HepG2 (cell line): Measurements from ENCODE around the gene KCNIP3. TPM values are rescaled to one million over a fixed set of nuclear protein-coding genes. Genes with fewer than 3 reads are reported as not detected.

ENCODE experiments used
- ATAC-seq: fragments of 200-7000 bp; cut with Tn5 transposase; 3 replicates; pipeline ENCODE4 v1.9.1; 2020; ENCODE audit warnings: mild to moderate bottlenecking, moderate library complexity
- BruUV-seq: library from RNA; stranded (reverse); fragments of 400-500 nt; replicated peaks from 2 replicates; lab custom pipeline; 2021; lab: Mats Ljungman, UMichigan
- CTCF ChIA-PET: fragments of 300-600 bp; formaldehyde crosslinking; extraction: SDS; loops from one replicate; lab custom pipeline; 2021; ENCODE audit warnings: low total read pairs, inconsistent platforms, low intra/inter-chr PET ratio; lab: Yijun Ruan, JAX
- POLR2A ChIA-PET: fragments of 350-600 bp; sonication (Branson Sonifier 250); formaldehyde crosslinking; loops from one replicate; lab custom pipeline; 2020; ENCODE audit warnings: antibody characterized with exemption, inconsistent platforms; lab: Yijun Ruan, JAX
- DNase-seq: peaks from one replicate; pipeline ENCODE4 v3.0.0-alpha.2; 2015; ENCODE audit warnings: low spot score
- FAIRE-seq: peaks from 3 replicates; lab custom pipeline; 2011; peaks lifted over from hg19 to GRCh38; lab: Jason Lieb, UNC
- H2AFZ ChIP-seq: one replicate; pipeline ENCODE4 v1.6.1; 2011; ENCODE audit warnings: low read length, inconsistent platforms
- H3K27ac ChIP-seq: fragments of 300-600 bp; 3 replicates; pipeline ENCODE4 v1.8.0; 2011; ENCODE audit warnings: mixed run types, mild to moderate bottlenecking, mixed read lengths, low read length, inconsistent platforms; ENCODE audit not compliant: insufficient read depth; ENCODE audit errors: extremely low read length
- H3K27me3 ChIP-seq, 2 experiments: fragments of 200-600 bp in 1 of 2; 2 replicates in 1 of 2; 3 replicates in 1 of 2; pipeline versions ENCODE4 v1.6.0 to v1.8.0; 2011; ENCODE audit warnings: low read length in 2 of 2, mild to moderate bottlenecking in 2 of 2, moderate library complexity in 2 of 2, inconsistent platforms in 1 of 2; ENCODE audit not compliant: insufficient read depth in 2 of 2, control insufficient read depth in 1 of 2
- H3K36me3 ChIP-seq, 2 experiments: fragments of 200-600 bp in 1 of 2; replicated peaks in 1 of 2; 2 replicates in 1 of 2; 3 replicates in 1 of 2; pipeline versions ENCODE4 v1.5.1 to v1.8.0; 2011; ENCODE audit warnings: low read length in 2 of 2, inconsistent platforms in 1 of 2; ENCODE audit not compliant: insufficient read depth in 2 of 2, control insufficient read depth in 1 of 2
- H3K4me1 ChIP-seq: 2 replicates; pipeline ENCODE4 v1.5.1; 2012; ENCODE audit warnings: low read length, inconsistent platforms; ENCODE audit not compliant: insufficient read depth
- H3K4me2 ChIP-seq: 2 replicates; pipeline ENCODE4 v1.6.0; 2011; ENCODE audit warnings: low read depth, low read length, inconsistent platforms
- H3K4me3 ChIP-seq, 3 experiments: fragments of 200-600 bp in 1 of 3; sonication (generic), shearing (Covaris generic) in 1 of 3; replicated peaks in 1 of 3; 2 replicates each; pipeline ENCODE4 v1.5.1; 2011 to 2016; ENCODE audit warnings: low read length in 3 of 3, inconsistent platforms in 2 of 3, low read depth in 2 of 3, mild to moderate bottlenecking in 2 of 3, control low read depth in 1 of 3, mixed read lengths in 1 of 3; ENCODE audit not compliant: insufficient read depth in 1 of 3
- H3K79me2 ChIP-seq: one replicate; pipeline ENCODE4 v1.6.1; 2011; ENCODE audit warnings: low read length, inconsistent platforms; ENCODE audit not compliant: insufficient read depth
- H3K9ac ChIP-seq: 2 replicates; pipeline ENCODE4 v1.6.0; 2011; ENCODE audit warnings: mild to moderate bottlenecking, low read depth, low read length, inconsistent platforms; ENCODE audit not compliant: insufficient read depth
- H3K9me3 ChIP-seq: 2 replicates; pipeline ENCODE4 v1.5.1; 2012; ENCODE audit warnings: mild to moderate bottlenecking, low read length
- H4K20me1 ChIP-seq: 2 replicates; pipeline ENCODE4 v1.6.0; 2011; ENCODE audit warnings: inconsistent platforms, mild to moderate bottlenecking, low read length, moderate library complexity; ENCODE audit not compliant: insufficient read depth
- AGO1 ChIP-seq: fragments of 200-400 bp; formaldehyde crosslinking; IDR thresholded peaks from 2 replicates; pipeline ENCODE4 v1.6.1; 2017; ENCODE audit warnings: mild to moderate bottlenecking, low read depth, low read length, moderate library complexity; ENCODE audit not compliant: poor library complexity, severe bottlenecking
- DR1 ChIP-seq: sonication (generic); formaldehyde crosslinking; IDR thresholded peaks from 2 replicates; pipeline ENCODE4 v1.8.0; 2021; ENCODE audit warnings: mild to moderate bottlenecking, missing genetic modification reagents, inconsistent platforms
- DZIP1 ChIP-seq: sonication (generic); formaldehyde crosslinking; IDR thresholded peaks from 2 replicates; pipeline ENCODE4 v1.5.0; 2020; ENCODE audit warnings: mild to moderate bottlenecking, missing genetic modification reagents
- EP300 ChIP-seq, 3 experiments: sonication (generic) in 1 of 3; formaldehyde crosslinking in 1 of 3; IDR thresholded peaks; 2 replicates each; pipeline versions ENCODE4 v1.5.1 to v1.6.1; 2011 to 2020; ENCODE audit warnings: low read depth in 2 of 3, low read length in 2 of 3, borderline replicate concordance in 1 of 3, improper control_type of control experiment in 1 of 3, mild to moderate bottlenecking in 1 of 3, missing genetic modification reagents in 1 of 3, moderate library complexity in 1 of 3
- KLF6 ChIP-seq: IDR thresholded peaks from 2 replicates; pipeline ENCODE4 v1.8.0; 2016; ENCODE audit warnings: missing biosample characterization, missing genetic modification reagents
- MAX ChIP-seq: IDR thresholded peaks from 2 replicates; pipeline ENCODE4 v1.6.1; 2012; ENCODE audit warnings: inconsistent platforms
- REPIN1 ChIP-seq: sonication (generic); formaldehyde crosslinking; IDR thresholded peaks from 2 replicates; pipeline ENCODE4 v1.8.0; 2022; ENCODE audit warnings: missing genetic modification reagents, low read depth, mild to moderate bottlenecking, borderline replicate concordance
- ZNF891 ChIP-seq: sonication (generic); formaldehyde crosslinking; IDR thresholded peaks from 2 replicates; pipeline ENCODE4 v1.5.0; 2020; ENCODE audit warnings: mild to moderate bottlenecking, missing genetic modification reagents
- ZSCAN29 ChIP-seq: sonication (generic); formaldehyde crosslinking; conservative IDR thresholded peaks from 2 replicates; pipeline ENCODE4 v1.4.0; 2020; ENCODE audit warnings: mild to moderate bottlenecking, missing genetic modification reagents
- WGBS: methylation state at CpG from one replicate; pipeline ENCODE4 v1.1.6; 2017; ENCODE audit warnings: low lambda C conversion rate; 5-methylcytosine and 5-hydroxymethylcytosine counted together
- in situ Hi-C: cut with HindIII; loops from 2 replicates; pipeline ENCODE4 v1.10.0; 2017; ENCODE audit warnings: low pct_unique_long_range_greater_than_20kb; ENCODE audit not compliant: extremely low pct_ligation_motif_present
- intact Hi-C: fragments of 100-400 bp; cut with micrococcal nuclease; formaldehyde crosslinking; loops from one replicate; pipeline ENCODE4 v1.10.0; 2022; ENCODE audit not compliant: unreplicated experiment
- polyA plus RNA-seq, 8 experiments: library from polyadenylated mRNA; depleted of rRNA in 3 of 8; stranded (reverse) in 7 of 8; unstranded in 1 of 8; fragments of >200 nt; fragmentation: Illumina TruSeq in 4 of 8; extraction: Trizol in 4 of 8; gene quantifications; 2 replicates each; pipeline versions ENCODE4 v1.2.1 to v1.2.3, GENCODE V29; 2011 to 2016; ENCODE audit warnings: low read depth in 4 of 8, missing spikeins in 1 of 8, mixed read lengths in 1 of 8; ENCODE audit not compliant: insufficient read depth in 1 of 8
- total RNA-seq, 5 experiments: library from RNA; depleted of rRNA; stranded (reverse); fragments of >200 nt; fragmentation: Illumina TruSeq; extraction: Trizol; gene quantifications; 2 replicates each; pipeline ENCODE4 v1.2.3, GENCODE V29; 2016; ENCODE audit warnings: low read depth in 1 of 5

KCNIP3 gene
- total and polyA plus RNA-seq, 2 of the 13 experiments (the other 11 are each of a cell fraction or from before 2014, with no cell fraction given), result not detected

- no peak for FAIRE-seq
- CTCF ChIA-PET, result interaction anchor here (1.2 to 2.4 kb wide), 2 partner anchors 81 to 83 kb away, joined by 4 to 50 read pairs; no protein-coding TSS in a partner anchor
- H2AFZ ChIP-seq, result no peak overlapping the region
- TF ChIP-seq EP300 (IDR thresholded peaks at IDR 0.05; ENCODE audit: low read depth in 2 of 2, low read length in 2 of 2), result no peak
- TF ChIP-seq EP300 (CRISPR knock-in tag; IDR thresholded peaks at IDR 0.05; ENCODE audit: borderline replicate concordance), result no peak
- no peak for TF ChIP-seq AGO1
- TF ChIP-seq ZNF891 (CRISPR knock-in tag), result 0 out of 2 replicates have a peak, but pooled peaks have one; percentile 4
- no peak for TF ChIP-seq ZSCAN29 (CRISPR knock-in tag)
- TF ChIP-seq DZIP1 (CRISPR knock-in tag), result no peak
- no peak for TF ChIP-seq KLF6
- no peak for TF ChIP-seq DR1 (CRISPR knock-in tag)
- no peak for TF ChIP-seq REPIN1 (CRISPR knock-in tag)
- TF ChIP-seq MAX, result no peak
- H3K9me3 ChIP-seq, result no peaks in the 10 kb centered on the region
- 5% methylated on average over 7 of the region's 11 CpGs for WGBS
- BruUV-seq, result no TSS peak
- no peaks in the 10 kb centered on the region for H3K79me2 ChIP-seq
- no peak for DNase-seq
- no peaks in the 10 kb centered on the region for H3K36me3 ChIP-seq
- no peak overlapping the region for H3K9ac ChIP-seq
- no peak for ATAC-seq
- peaks cover 12 to 83% of the 10 kb centered on the region in 2 experiments for H3K27me3 ChIP-seq
- no peak overlapping the region for H3K27ac ChIP-seq
- POLR2A ChIA-PET, result no interaction called here
- no peaks in the 10 kb centered on the region for H3K4me1 ChIP-seq
- no peak overlapping the region for H3K4me3 ChIP-seq
- intact Hi-C loops, result no loop called here
- no peaks in the 10 kb centered on the region; the same call in 1 of the 2 replicates for H4K20me1 ChIP-seq
- in situ Hi-C loops, result no loop called here
- H3K4me2 ChIP-seq, result no peak overlapping the region
Measured at GRCh38 chr2:95314598-95314963, 17.4 kb downstream of the KCNIP3 start.
